Smooth muscle cell (in vitro differentiated cells): Measurements from ENCODE around the gene ISX. TPM values are rescaled to one million over a fixed set of nuclear protein-coding genes. Genes with fewer than 3 reads are reported as not detected.

Experiments used
- DNase-seq: peaks from one replicate; lab custom pipeline; 2025; ENCODE audit not compliant: unreplicated experiment; lab: John Stamatoyannopoulos, UW
- H2AFZ ChIP-seq: fragments of 200-600 bp; sonication (generic); 2 replicates; pipeline ENCODE4 v1.6.0; 2016; ENCODE audit warnings: antibody characterized with exemption, low read depth, mild to moderate bottlenecking
- H3F3A ChIP-seq: fragments of 200-600 bp; sonication (generic); 2 replicates; pipeline ENCODE4 v1.6.0; 2017; ENCODE audit warnings: antibody characterized with exemption, low read depth
- H3K27ac ChIP-seq: fragments of 200-600 bp; sonication (generic); 2 replicates; pipeline ENCODE4 v1.5.1; 2016; ENCODE audit warnings: low read depth, mild to moderate bottlenecking
- H3K27me3 ChIP-seq: fragments of 200-600 bp; sonication (generic); 2 replicates; pipeline ENCODE4 v1.6.1; 2016; ENCODE audit warnings: low read depth, mild to moderate bottlenecking
- H3K36me3 ChIP-seq: fragments of 200-600 bp; sonication (generic); 2 replicates; pipeline ENCODE4 v1.5.1; 2016; ENCODE audit warnings: low read depth
- H3K4me1 ChIP-seq: fragments of 200-600 bp; sonication (generic); 2 replicates; pipeline ENCODE4 v1.5.1; 2016; ENCODE audit warnings: low read depth
- H3K4me2 ChIP-seq: fragments of 200-600 bp; sonication (generic); 2 replicates; pipeline ENCODE4 v1.6.0; 2016; ENCODE audit warnings: mild to moderate bottlenecking
- H3K4me3 ChIP-seq: fragments of 200-600 bp; sonication (generic); 2 replicates; pipeline ENCODE4 v1.5.1; 2016; ENCODE audit warnings: mild to moderate bottlenecking
- H3K79me2 ChIP-seq: fragments of 200-600 bp; sonication (generic); 2 replicates; pipeline ENCODE4 v1.6.0; 2016; ENCODE audit warnings: low read depth, mild to moderate bottlenecking
- H3K9ac ChIP-seq: fragments of 200-600 bp; sonication (generic); 2 replicates; pipeline ENCODE4 v1.6.0; 2016; ENCODE audit warnings: low read depth
- H3K9me3 ChIP-seq: fragments of 200-600 bp; sonication (generic); replicated peaks from 2 replicates; pipeline ENCODE4 v1.5.1; 2016; ENCODE audit warnings: low read depth
- H4K20me1 ChIP-seq: fragments of 200-600 bp; sonication (generic); 2 replicates; pipeline ENCODE4 v1.6.0; 2016; ENCODE audit warnings: low read depth
- WGBS: methylation state at CpG from one replicate; pipeline ENCODE4 v1.1.7; 2016; ENCODE audit warnings: low lambda C conversion rate; 5-methylcytosine and 5-hydroxymethylcytosine counted together
- polyA plus RNA-seq: library from polyadenylated mRNA; unstranded; fragments of >200 nt; fragmentation: Nextera tagmentation; extraction: Ambion mirVana; gene quantifications from 2 replicates; pipeline ENCODE4 v1.2.1, GENCODE V29; 2016
- total RNA-seq: library from RNA; depleted of rRNA; stranded (reverse); fragments of >200 nt; gene quantifications from 2 replicates; pipeline ENCODE4 v1.2.3, GENCODE V29; 2014
- TF ChIP-seq, protein P1 (sequence below): fragments of 200-600 bp; sonication (generic); IDR thresholded peaks from 2 replicates; pipeline ENCODE4 v1.5.1; 2017; ENCODE audit warnings: borderline replicate concordance, mild to moderate bottlenecking, antibody characterized with exemption; ENCODE audit not compliant: insufficient read depth, poor library complexity, severe bottlenecking

The ISX gene
- total and polyA plus RNA-seq, 2 experiments from 2014 or later: not detected

GRCh38 chr22:35056486-35056885, 9.5 kb upstream of the ISX start:
- Histone ChIP-seq H3K4me2 (no peak overlapping the region), H3K9me3 (no peaks in the 10 kb centered on the region), H3K4me3 (no peak overlapping the region), H3K36me3 (no peaks in the 10 kb centered on the region), H3K27me3 (no peaks in the 10 kb centered on the region), H2AFZ (no peak overlapping the region), H3K4me1 (no peaks in the 10 kb centered on the region), H3K9ac (no peak overlapping the region), H4K20me1 (no peaks in the 10 kb centered on the region), H3K27ac (no peak overlapping the region), H3F3A (no peaks in the 10 kb centered on the region), H3K79me2 (no peaks in the 10 kb centered on the region)
- DNase-seq: no peak
- TF ChIP-seq, protein P1, sequence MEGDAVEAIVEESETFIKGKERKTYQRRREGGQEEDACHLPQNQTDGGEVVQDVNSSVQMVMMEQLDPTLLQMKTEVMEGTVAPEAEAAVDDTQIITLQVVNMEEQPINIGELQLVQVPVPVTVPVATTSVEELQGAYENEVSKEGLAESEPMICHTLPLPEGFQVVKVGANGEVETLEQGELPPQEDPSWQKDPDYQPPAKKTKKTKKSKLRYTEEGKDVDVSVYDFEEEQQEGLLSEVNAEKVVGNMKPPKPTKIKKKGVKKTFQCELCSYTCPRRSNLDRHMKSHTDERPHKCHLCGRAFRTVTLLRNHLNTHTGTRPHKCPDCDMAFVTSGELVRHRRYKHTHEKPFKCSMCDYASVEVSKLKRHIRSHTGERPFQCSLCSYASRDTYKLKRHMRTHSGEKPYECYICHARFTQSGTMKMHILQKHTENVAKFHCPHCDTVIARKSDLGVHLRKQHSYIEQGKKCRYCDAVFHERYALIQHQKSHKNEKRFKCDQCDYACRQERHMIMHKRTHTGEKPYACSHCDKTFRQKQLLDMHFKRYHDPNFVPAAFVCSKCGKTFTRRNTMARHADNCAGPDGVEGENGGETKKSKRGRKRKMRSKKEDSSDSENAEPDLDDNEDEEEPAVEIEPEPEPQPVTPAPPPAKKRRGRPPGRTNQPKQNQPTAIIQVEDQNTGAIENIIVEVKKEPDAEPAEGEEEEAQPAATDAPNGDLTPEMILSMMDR: no peak

DNA sequence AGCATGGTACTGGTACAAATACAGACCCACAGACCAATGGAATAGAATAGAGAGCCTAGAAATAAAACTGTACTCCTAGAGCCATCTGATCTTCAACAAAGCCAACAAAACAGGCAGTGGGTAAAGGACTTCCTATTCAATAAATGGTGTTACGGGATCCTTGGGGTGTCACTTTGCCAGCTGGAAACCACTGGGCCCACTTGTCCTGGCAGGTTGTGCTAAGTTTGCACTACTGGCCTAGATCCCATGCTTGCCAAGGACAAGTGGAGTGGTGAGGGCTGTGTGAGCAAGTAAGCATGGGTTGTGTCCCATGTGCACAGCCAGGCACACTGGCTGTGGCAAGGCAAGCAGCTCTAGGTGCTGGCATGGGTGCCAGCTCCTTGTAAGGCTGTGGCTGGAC, 8.8 kb upstream of the ISX start:
- Histone ChIP-seq H4K20me1 (no peaks in the 10 kb centered on the region), H3K4me2 (no peak overlapping the region), H3K4me3 (no peak overlapping the region), H3K4me1 (no peaks in the 10 kb centered on the region), H3K9me3 (no peaks in the 10 kb centered on the region), H3K79me2 (no peaks in the 10 kb centered on the region), H3F3A (no peaks in the 10 kb centered on the region), H3K9ac (no peak overlapping the region), H3K27me3 (no peaks in the 10 kb centered on the region), H3K36me3 (no peaks in the 10 kb centered on the region), H2AFZ (no peak overlapping the region), H3K27ac (no peak overlapping the region)
- WGBS: 93% methylated on average over 1 of the region's 1 CpG
- TF ChIP-seq, protein P1: no peak
- DNase-seq: no peak

DNA sequence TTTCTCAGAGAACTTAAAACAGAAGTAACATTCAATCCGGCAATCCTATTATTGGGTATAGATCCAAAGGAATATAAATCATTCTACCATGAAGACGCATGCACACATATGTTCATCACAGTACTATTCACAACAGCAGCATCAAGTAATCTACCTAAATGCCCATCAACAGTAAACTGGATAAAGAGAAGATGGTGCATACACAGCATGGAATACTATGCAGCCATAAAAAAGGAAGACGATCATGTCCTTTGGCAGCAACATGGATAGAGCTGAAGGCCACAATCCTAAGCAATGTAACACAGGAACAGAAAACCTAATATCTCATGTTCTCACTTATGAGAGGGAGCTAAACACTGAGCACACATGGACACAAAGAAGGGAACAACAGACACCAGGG, 6.3 kb upstream of the ISX start:
- no peak overlapping the region for H2AFZ ChIP-seq
- H3K4me1 ChIP-seq: no peaks in the 10 kb centered on the region
- no peak overlapping the region for H3K4me2 ChIP-seq
- no peaks in the 10 kb centered on the region for H3K9me3 ChIP-seq
- H3K4me3 ChIP-seq: no peak overlapping the region
- 93% methylated on average over 3 of the region's 3 CpGs for WGBS
- no peaks in the 10 kb centered on the region for H3F3A ChIP-seq
- no peaks in the 10 kb centered on the region for H3K27me3 ChIP-seq
- no peak overlapping the region for H3K27ac ChIP-seq
- H3K36me3 ChIP-seq: no peaks in the 10 kb centered on the region
- TF ChIP-seq, protein P1: no peak
- DNase-seq: no peak
- no peaks in the 10 kb centered on the region for H3K79me2 ChIP-seq
- H3K9ac ChIP-seq: no peak overlapping the region
- no peaks in the 10 kb centered on the region for H4K20me1 ChIP-seq

- TF ChIP-seq, protein P1: no peak
- Histone ChIP-seq H3F3A (no peaks in the 10 kb centered on the region), H3K27ac (no peak overlapping the region), H3K9ac (no peak overlapping the region), H2AFZ (no peak overlapping the region), H3K79me2 (no peaks in the 10 kb centered on the region), H3K9me3 (no peaks in the 10 kb centered on the region), H3K27me3 (no peaks in the 10 kb centered on the region), H3K36me3 (no peaks in the 10 kb centered on the region), H3K4me1 (no peaks in the 10 kb centered on the region), H3K4me2 (no peak overlapping the region), H3K4me3 (no peak overlapping the region), H4K20me1 (no peaks in the 10 kb centered on the region)
- 88% methylated on average over 1 of the region's 1 CpG for whole genome bisulfite sequencing
- no peak for DNase-seq
Measured at GRCh38 chr22:35064664-35065063, 1.3 kb upstream of the ISX start.
